Neural progenitor cell (in vitro differentiated cells): ENCODE results near the gene F11R. TPM values are rescaled to one million over a fixed set of nuclear protein-coding genes. Genes with fewer than 3 reads are reported as not detected.
A peak's percentile ranks its signal among the peaks of the same experiment; 100 is the strongest.

Source experiments
- DNase-seq: peaks from one replicate; pipeline ENCODE4 v3.0.0-alpha.2; 2016; ENCODE audit warnings: low spot score
- H2AFZ ChIP-seq: fragments of 200-600 bp; sonication (generic); replicated peaks from 2 replicates; pipeline ENCODE4 v1.6.1; 2016; ENCODE audit warnings: antibody characterized with exemption
- H3F3A ChIP-seq: fragments of 200-600 bp; sonication (generic); 2 replicates; pipeline ENCODE4 v1.6.1; 2016; ENCODE audit warnings: antibody characterized with exemption, low read depth
- H3K27ac ChIP-seq: fragments of 200-600 bp; sonication (generic); 2 replicates; pipeline ENCODE4 v1.5.1; 2016; ENCODE audit warnings: mild to moderate bottlenecking
- H3K27me3 ChIP-seq: fragments of 200-600 bp; sonication (generic); 2 replicates; pipeline ENCODE4 v1.6.1; 2016; ENCODE audit warnings: mild to moderate bottlenecking, moderate library complexity
- H3K36me3 ChIP-seq: fragments of 200-600 bp; sonication (generic); 2 replicates; pipeline ENCODE4 v1.5.1; 2016
- H3K4me1 ChIP-seq: fragments of 200-600 bp; sonication (generic); 2 replicates; pipeline ENCODE4 v1.6.1; 2016; ENCODE audit warnings: mixed run types
- H3K4me2 ChIP-seq: fragments of 200-600 bp; sonication (generic); 2 replicates; pipeline ENCODE4 v1.6.1; 2016
- H3K4me3 ChIP-seq: fragments of 200-600 bp; sonication (generic); 2 replicates; pipeline ENCODE4 v1.5.1; 2016
- H3K79me2 ChIP-seq: fragments of 200-600 bp; sonication (generic); 2 replicates; pipeline ENCODE4 v1.6.1; 2016; ENCODE audit warnings: low read depth
- H3K9ac ChIP-seq: fragments of 200-600 bp; sonication (generic); 2 replicates; pipeline ENCODE4 v1.6.1; 2016
- H3K9me3 ChIP-seq: fragments of 200-600 bp; sonication (generic); 2 replicates; pipeline ENCODE4 v1.5.1; 2016; ENCODE audit warnings: low read depth
- H4K20me1 ChIP-seq: fragments of 200-600 bp; sonication (generic); 2 replicates; pipeline ENCODE4 v1.6.1; 2016; ENCODE audit warnings: low read depth
- H3K27ac Mint-ChIP-seq: 3 replicates; pipeline ENCODE4 v1.8.0; 2021; ENCODE audit warnings: mixed read lengths
- H3K27me3 Mint-ChIP-seq: 2 replicates; pipeline ENCODE4 v1.8.0; 2022; ENCODE audit warnings: low read depth, mild to moderate bottlenecking, inconsistent platforms, moderate library complexity, mixed read lengths; ENCODE audit not compliant: insufficient read depth
- H3K36me3 Mint-ChIP-seq: 3 replicates; pipeline ENCODE4 v1.8.0; 2021; ENCODE audit warnings: mixed read lengths
- H3K4me1 Mint-ChIP-seq: 3 replicates; pipeline ENCODE4 v1.8.0; 2021; ENCODE audit warnings: mixed read lengths
- H3K4me3 Mint-ChIP-seq: 3 replicates; pipeline ENCODE4 v1.8.0; 2021; ENCODE audit warnings: mild to moderate bottlenecking, moderate library complexity, mixed read lengths
- H3K9me3 Mint-ChIP-seq: 3 replicates; pipeline ENCODE4 v1.8.0; 2020; ENCODE audit warnings: mixed read lengths
- CTCF ChIP-seq: fragments of 200-600 bp; sonication (generic); IDR thresholded peaks from 2 replicates; pipeline ENCODE4 v1.5.1; 2017; ENCODE audit warnings: antibody characterized with exemption, mild to moderate bottlenecking
- EZH2 ChIP-seq: fragments of 200-600 bp; sonication (generic); IDR thresholded peaks from 2 replicates; pipeline ENCODE4 v1.6.1; 2017; ENCODE audit warnings: antibody characterized with exemption, mild to moderate bottlenecking, moderate library complexity
- EZH2phosphoT487 ChIP-seq: fragments of 200-600 bp; sonication (generic); IDR thresholded peaks from 2 replicates; pipeline ENCODE4 v1.6.1; 2017; ENCODE audit warnings: antibody characterized with exemption
- total RNA-seq: library from RNA; depleted of rRNA; stranded (reverse); fragments of >200 nt; gene quantifications from 2 replicates; pipeline ENCODE4 v1.2.3, GENCODE V29; 2015; ENCODE audit warnings: low replicate concordance

F11R gene
- total RNA-seq, 1 donor from 2014 or later: 60.0 TPM

GRCh38 chr1:161013488-161014230, 7.3 kb downstream of the F11R start:
- DNase-seq: no peak
- peak overlapping the region; percentile 70 for H3K27ac Mint-ChIP-seq
- no peaks in the 10 kb centered on the region for H3K36me3 Mint-ChIP-seq
- Histone ChIP-seq H3K4me1 (peaks cover 8% of the 10 kb centered on the region), H3K4me2 (no peak overlapping the region), H3K9me3 (no peaks in the 10 kb centered on the region), H3K27me3 (no peaks in the 10 kb centered on the region), H2AFZ (no peak overlapping the region), H3K9ac (no peak overlapping the region), H3K79me2 (peaks cover 99% of the 10 kb centered on the region), H3F3A (no peaks in the 10 kb centered on the region), H3K27ac (no peak overlapping the region), H4K20me1 (peaks cover 58% of the 10 kb centered on the region), H3K36me3 (no peaks in the 10 kb centered on the region), H3K4me3 (no peak overlapping the region)
- no peak overlapping the region for H3K4me3 Mint-ChIP-seq
- H3K9me3 Mint-ChIP-seq: no peaks in the 10 kb centered on the region
- peaks cover 9% of the 10 kb centered on the region for H3K4me1 Mint-ChIP-seq
- TF ChIP-seq CTCF: no peak
- no peak for TF ChIP-seq EZH2
- no peak for TF ChIP-seq EZH2phosphoT487
- peaks cover 10% of the 10 kb centered on the region for H3K27me3 Mint-ChIP-seq

- H3K27ac Mint-ChIP-seq: peak overlapping the region; percentile 25
- peaks cover 58% of the 10 kb centered on the region for H4K20me1 ChIP-seq
These were observed 7.8 kb downstream of the F11R start for GRCh38 chr1:161013131-161013487.

GRCh38 chr1:161012420-161012819, 8.5 kb downstream of the F11R start:
- H3K27ac Mint-ChIP-seq: no peak overlapping the region
- Histone ChIP-seq H3F3A (no peaks in the 10 kb centered on the region), H4K20me1 (peaks cover 58% of the 10 kb centered on the region), H3K4me1 (no peaks in the 10 kb centered on the region), H3K9me3 (no peaks in the 10 kb centered on the region), H3K9ac (no peak overlapping the region), H3K27me3 (no peaks in the 10 kb centered on the region), H3K36me3 (no peaks in the 10 kb centered on the region), H2AFZ (no peak overlapping the region), H3K27ac (no peak overlapping the region), H3K79me2 (peaks cover 99% of the 10 kb centered on the region), H3K4me3 (no peak overlapping the region), H3K4me2 (no peak overlapping the region)
- H3K4me3 Mint-ChIP-seq: no peak overlapping the region
- DNase-seq: no peak
- peaks cover 3% of the 10 kb centered on the region for H3K27me3 Mint-ChIP-seq
- no peaks in the 10 kb centered on the region for H3K9me3 Mint-ChIP-seq
- H3K36me3 Mint-ChIP-seq: no peaks in the 10 kb centered on the region
- peaks cover 6% of the 10 kb centered on the region for H3K4me1 Mint-ChIP-seq
- TF ChIP-seq CTCF (no peak), EZH2 (no peak), EZH2phosphoT487 (no peak)

More at GRCh38 chr1:161013131-161013487, 7.8 kb downstream of the F11R start:
- Histone ChIP-seq H3K27ac (no peak overlapping the region), H3K9me3 (no peaks in the 10 kb centered on the region), H3K4me1 (peaks cover 3% of the 10 kb centered on the region), H3K36me3 (no peaks in the 10 kb centered on the region), H3K4me2 (no peak overlapping the region), H2AFZ (no peak overlapping the region), H3K27me3 (no peaks in the 10 kb centered on the region), H3F3A (no peaks in the 10 kb centered on the region), H3K79me2 (peaks cover 99% of the 10 kb centered on the region), H3K9ac (no peak overlapping the region), H3K4me3 (no peak overlapping the region)
- TF ChIP-seq EZH2phosphoT487 (no peak), CTCF (no peak), EZH2 (no peak)
- Mint-ChIP-seq H3K9me3 (no peaks in the 10 kb centered on the region), H3K27me3 (peaks cover 7% of the 10 kb centered on the region), H3K36me3 (no peaks in the 10 kb centered on the region), H3K4me3 (no peak overlapping the region), H3K4me1 (peaks cover 9% of the 10 kb centered on the region)
- no peak for DNase-seq
